Activated gamma-delta T cell (primary cell): ENCODE measurements around the gene RECQL5.
A peak's percentile ranks its signal among the peaks of the same experiment; 100 is the strongest.
"Not testable (repeated sequence)": the region's sequence is repeated elsewhere in the genome, so short reads cannot be mapped to it uniquely, and the experiment has no call there.

Experiments
- DNase-seq: peaks from one replicate; lab custom pipeline; 2025; lab: John Stamatoyannopoulos, UW

RECQL5 gene

GRCh38 chr17:75592348-75593020 lies 74.5 kb downstream of the RECQL5 start:
- DNase-seq: no peak

DNA sequence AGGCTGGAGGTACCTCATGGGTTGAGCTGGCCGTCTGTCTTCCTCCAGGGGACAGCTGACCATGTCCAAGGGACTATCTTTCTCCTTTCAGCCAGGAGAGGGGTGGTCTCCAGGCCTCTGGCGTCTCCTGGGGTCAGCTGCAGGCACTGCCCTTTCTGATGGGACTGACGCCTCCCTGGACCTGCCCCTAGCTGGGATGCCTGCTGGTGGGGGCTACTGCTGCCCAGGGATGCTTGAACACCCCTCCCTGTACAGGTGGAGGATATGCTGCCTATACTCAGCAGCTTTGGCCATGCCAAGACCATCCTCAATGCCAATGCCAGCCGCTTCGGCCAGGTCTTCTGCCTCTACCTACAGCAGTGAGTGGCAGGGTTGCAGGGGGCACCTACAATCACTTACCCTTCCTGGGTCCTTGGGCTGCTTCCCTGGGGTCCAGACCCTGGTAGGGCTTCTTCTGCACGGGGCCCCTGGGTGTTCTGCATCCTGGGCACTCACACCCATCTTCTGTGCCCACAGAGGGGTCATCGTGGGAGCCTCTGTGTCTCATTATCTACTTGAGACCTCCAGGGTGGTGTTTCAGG lies 75.1 kb downstream of the RECQL5 start:
- DNase-seq: no peak

- no peak for DNase-seq
Observed at GRCh38 chr17:75590849-75591721, 75.9 kb downstream of the RECQL5 start.

DNA sequence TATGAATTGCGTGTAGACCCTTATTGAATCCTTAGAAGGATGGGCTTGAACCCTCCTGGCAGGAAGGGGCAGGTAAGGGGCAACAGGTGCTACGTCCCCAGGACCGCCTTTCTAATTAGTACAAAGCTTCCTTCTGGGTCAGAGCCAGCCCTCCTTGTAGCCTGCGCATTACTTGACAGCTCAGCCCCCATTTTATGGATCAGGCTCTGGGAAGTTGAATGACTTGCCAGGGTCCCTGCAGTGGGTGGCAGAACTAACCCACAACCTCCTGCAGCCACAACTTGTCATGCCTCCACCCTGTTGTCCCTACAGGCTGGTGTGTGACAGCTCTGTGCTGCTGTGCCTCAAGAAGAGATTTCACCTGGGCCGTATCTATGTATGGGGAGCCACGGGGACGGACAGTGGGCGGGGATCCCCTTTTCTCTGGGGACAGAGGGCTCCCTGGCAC lies 76.6 kb downstream of the RECQL5 start:
- no peak for DNase-seq

- no peak for DNase-seq
Observed at GRCh38 chr17:75589919-75590303, 77.0 kb downstream of the RECQL5 start.

DNA sequence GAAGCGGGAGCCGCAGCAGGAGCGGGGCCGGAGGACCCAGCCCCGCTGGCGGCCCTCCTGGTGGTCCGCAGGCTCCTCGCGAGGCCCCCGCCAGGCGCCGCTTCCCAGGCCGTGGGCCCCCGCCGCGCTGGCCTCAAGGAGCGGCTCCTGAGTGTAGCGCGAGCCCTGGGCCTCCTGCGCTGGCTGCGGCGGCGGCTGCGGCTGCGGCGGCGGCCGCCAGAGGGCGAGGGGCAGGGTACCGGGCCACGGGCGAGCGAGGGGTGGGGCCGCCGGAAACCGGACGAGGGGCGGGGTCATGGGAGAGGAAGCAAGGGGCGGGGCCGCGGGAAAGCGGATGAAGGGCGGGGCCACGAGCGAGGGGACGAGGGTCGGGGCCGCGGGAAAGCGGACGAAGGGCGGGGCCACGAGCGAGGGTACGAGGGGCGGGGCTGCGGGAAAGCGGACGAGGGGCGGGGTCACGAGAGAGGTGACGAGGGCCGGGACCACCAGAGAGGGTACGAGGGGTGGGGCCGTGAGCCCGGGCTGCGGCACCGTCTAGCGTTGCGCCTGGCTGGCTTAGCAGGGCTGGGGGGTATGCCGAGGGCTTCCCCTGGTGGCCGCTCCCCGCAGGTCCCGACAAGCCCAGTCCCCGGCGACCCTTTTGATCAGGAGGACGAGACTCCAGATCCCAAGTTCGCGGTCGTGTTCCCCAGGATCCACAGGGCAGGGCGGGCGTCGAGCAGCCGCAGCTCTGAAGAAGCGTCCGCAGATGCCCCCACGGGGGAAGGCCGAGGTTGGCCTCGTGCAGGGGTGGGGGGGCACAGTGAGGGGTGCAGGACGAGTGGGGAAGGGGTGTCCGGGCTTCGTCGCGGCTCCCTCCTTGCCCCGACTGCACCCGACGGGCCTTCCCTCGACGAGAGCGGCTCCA lies 77.7 kb downstream of the RECQL5 start:
- DNase-seq: peak; percentile 88

- DNase-seq: no peak
Observed at GRCh38 chr17:75588596-75589011, 78.3 kb downstream of the RECQL5 start.

- DNase-seq: peak; percentile 49
Observed at GRCh38 chr17:75587675-75588595, 79.0 kb downstream of the RECQL5 start, which contains the start of gene MYO15B. Gene MYO15B, plus strand, starts transcription at chr17:75587800. Its CDS starts 258 bp downstream, at chr17:75588058.

DNA sequence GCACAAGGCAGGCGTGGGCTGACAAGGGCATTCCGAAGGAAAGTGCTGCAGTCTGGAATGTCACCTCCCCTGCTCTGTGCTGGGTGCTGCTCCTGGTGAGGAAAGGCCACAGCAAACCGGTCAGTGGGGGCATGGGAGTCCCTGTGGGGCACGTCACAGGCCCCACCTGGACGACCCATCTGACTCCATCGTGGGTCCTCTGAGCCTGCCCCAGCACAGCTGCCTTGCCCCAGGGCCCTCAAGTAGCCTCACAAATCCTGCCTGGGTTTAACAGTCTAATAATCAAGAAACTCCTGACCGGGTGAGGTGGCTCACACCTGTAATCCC lies 82.1 kb downstream of the RECQL5 start:
- DNase-seq: no peak

DNA sequence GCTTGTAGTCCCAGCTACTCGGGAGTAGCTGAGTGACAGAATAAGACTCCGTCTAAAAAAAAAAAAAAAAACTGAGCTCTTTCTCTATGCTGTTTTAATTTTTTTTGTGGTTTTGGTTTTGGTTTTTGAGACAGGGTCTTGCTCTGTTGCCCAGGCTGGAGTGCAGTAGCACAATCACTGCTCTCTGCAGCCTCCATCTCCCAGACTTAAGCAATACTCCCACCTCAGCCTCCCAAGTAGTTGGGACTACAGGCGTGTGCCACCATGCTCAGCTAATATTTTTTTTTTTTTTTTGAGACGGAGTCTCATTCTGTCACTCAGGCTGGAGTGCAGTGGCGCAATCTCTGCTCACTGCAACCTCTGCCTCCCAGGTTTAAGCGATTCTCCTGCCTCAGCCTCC lies 83.8 kb downstream of the RECQL5 start:
- not testable (repeated sequence) for DNase-seq

- DNase-seq: not testable (repeated sequence)
Observed at GRCh38 chr17:75581121-75581725, 85.7 kb downstream of the RECQL5 start.
